IMR-90 (cell line): ENCODE data around the gene GNB2. TPM values are rescaled to one million over a fixed set of nuclear protein-coding genes. Genes with fewer than 3 reads are reported as not detected.
"Not testable (repeated sequence)": the region's sequence is repeated elsewhere in the genome, so short reads cannot be mapped to it uniquely, and the experiment has no call there.

Source experiments
- ATAC-seq: fragments of 200-7000 bp; cut with Tn5 transposase; 2 replicates; pipeline ENCODE4 v1.9.1; 2020; ENCODE audit warnings: low read depth, mild to moderate bottlenecking, moderate library complexity
- BruUV-seq: library from RNA; stranded (reverse); fragments of 400-500 nt; replicated peaks from 2 replicates; lab custom pipeline; 2021; lab: Mats Ljungman, UMichigan
- CTCF ChIA-PET: fragments of 300-600 bp; formaldehyde crosslinking; extraction: SDS; loops from one replicate; lab custom pipeline; 2021; ENCODE audit warnings: antibody characterized with exemption; lab: Yijun Ruan, JAX
- POLR2A ChIA-PET: fragments of 300-600 bp; sonication (Branson Sonifier 250); formaldehyde crosslinking; loops from one replicate; lab custom pipeline; 2022; ENCODE audit warnings: antibody characterized with exemption; ENCODE audit not compliant: unreplicated experiment; lab: Charles Lee
- DNase-seq: peaks from one replicate; pipeline ENCODE4 v3.0.0; 2013
- H2AFZ ChIP-seq: replicated peaks from 2 replicates; pipeline ENCODE3; 2013; ENCODE audit warnings: low read length, mild to moderate bottlenecking; ENCODE audit not compliant: poor library complexity
- H2AK5ac ChIP-seq: 2 replicates; pipeline ENCODE4 v1.6.1; 2013; ENCODE audit warnings: low read depth, low read length, inconsistent platforms
- H2AK9ac ChIP-seq: replicated peaks from 2 replicates; pipeline ENCODE3; 2013; ENCODE audit warnings: mild to moderate bottlenecking, low read depth, low read length, moderate library complexity; ENCODE audit not compliant: poor library complexity
- H2BK120ac ChIP-seq: 2 replicates; pipeline ENCODE4 v1.6.1; 2013; ENCODE audit warnings: low read depth, low read length, inconsistent platforms
- H2BK15ac ChIP-seq: 3 replicates; pipeline ENCODE4 v1.6.1; 2013; ENCODE audit warnings: low read depth, low read length, inconsistent platforms
- H2BK20ac ChIP-seq: 2 replicates; pipeline ENCODE4 v1.6.1; 2013; ENCODE audit warnings: low read depth, mild to moderate bottlenecking, inconsistent platforms, low read length, moderate library complexity
- H2BK5ac ChIP-seq: 2 replicates; pipeline ENCODE4 v1.6.1; 2013; ENCODE audit warnings: mild to moderate bottlenecking, low read depth, low read length, inconsistent platforms; ENCODE audit not compliant: poor library complexity, severe bottlenecking
- H3K14ac ChIP-seq: replicated peaks from 2 replicates; pipeline ENCODE4 v1.6.1; 2013; ENCODE audit warnings: low read depth, low read length, inconsistent platforms
- H3K18ac ChIP-seq: 2 replicates; pipeline ENCODE4 v1.6.1; 2013; ENCODE audit warnings: low read depth, low read length, control low read depth
- H3K23ac ChIP-seq: 2 replicates; pipeline ENCODE4 v1.6.1; 2013; ENCODE audit warnings: low read depth, low read length, inconsistent platforms
- H3K27ac ChIP-seq: 2 replicates; pipeline ENCODE4 v1.5.1; 2013; ENCODE audit warnings: mild to moderate bottlenecking, control low read depth, low read length; ENCODE audit not compliant: insufficient read depth
- H3K27me3 ChIP-seq: 2 replicates; pipeline ENCODE4 v1.6.1; 2013; ENCODE audit warnings: low read length; ENCODE audit not compliant: control insufficient read depth, insufficient read depth
- H3K36me3 ChIP-seq: 2 replicates; pipeline ENCODE4 v1.6.1; 2013; ENCODE audit warnings: low read length, mixed read lengths; ENCODE audit not compliant: control insufficient read depth, insufficient read depth
- H3K4ac ChIP-seq: 2 replicates; pipeline ENCODE4 v1.6.1; 2013; ENCODE audit warnings: low read depth, low read length, inconsistent platforms
- H3K4me1 ChIP-seq: 2 replicates; pipeline ENCODE4 v1.6.1; 2013; ENCODE audit warnings: low read length, mixed read lengths; ENCODE audit not compliant: control insufficient read depth, insufficient read depth
- H3K4me2 ChIP-seq: 2 replicates; pipeline ENCODE4 v1.6.1; 2013; ENCODE audit warnings: low read depth, mild to moderate bottlenecking, control low read depth, low read length, moderate library complexity
- H3K4me3 ChIP-seq: 2 replicates; pipeline ENCODE4 v1.5.1; 2013; ENCODE audit warnings: low read depth, mild to moderate bottlenecking, control low read depth, low read length, moderate library complexity; ENCODE audit not compliant: insufficient read depth
- H3K56ac ChIP-seq: 2 replicates; pipeline ENCODE4 v1.6.1; 2013; ENCODE audit warnings: low read length, inconsistent platforms; ENCODE audit not compliant: insufficient read depth; ENCODE audit errors: extremely low read depth
- H3K79me1 ChIP-seq, 2 experiments: 2 replicates each; pipeline ENCODE4 v1.6.1; 2013; ENCODE audit warnings: low read length in 2 of 2, inconsistent platforms in 1 of 2, low read depth in 1 of 2
- H3K9ac ChIP-seq: 2 replicates; pipeline ENCODE4 v1.6.1; 2013; ENCODE audit warnings: low read depth, low read length, control low read depth
- H3K9me1 ChIP-seq: 2 replicates; pipeline ENCODE4 v1.6.1; 2013; ENCODE audit warnings: low read length, inconsistent platforms; ENCODE audit not compliant: insufficient read depth
- H3K9me3 ChIP-seq: 2 replicates; pipeline ENCODE4 v1.6.1; 2013; ENCODE audit warnings: low read length; ENCODE audit not compliant: control insufficient read depth, insufficient read depth
- H4K20me1 ChIP-seq: 2 replicates; pipeline ENCODE4 v1.6.1; 2013; ENCODE audit warnings: low read length, inconsistent platforms; ENCODE audit not compliant: insufficient read depth
- H4K5ac ChIP-seq: 2 replicates; pipeline ENCODE4 v1.6.1; 2013; ENCODE audit warnings: mild to moderate bottlenecking, low read depth, low read length, control low read depth
- H4K8ac ChIP-seq, 2 experiments: 2 replicates each; pipeline ENCODE4 v1.6.1; 2013; ENCODE audit warnings: low read depth in 2 of 2, low read length in 2 of 2, control low read depth in 1 of 2, inconsistent platforms in 1 of 2
- H4K91ac ChIP-seq: 2 replicates; pipeline ENCODE4 v1.6.1; 2013; ENCODE audit warnings: low read depth, low read length, inconsistent platforms; ENCODE audit not compliant: insufficient read depth
- WGBS, 2 experiments: methylation state at CpG; one replicate each; pipeline versions ENCODE4 v1.1.5 to v1.1.7; 2013; ENCODE audit warnings: missing lambda C conversion rate in 2 of 2; ENCODE audit not compliant: insufficient read length in 1 of 2; ENCODE audit errors: extremely low coverage in 2 of 2; 5-methylcytosine and 5-hydroxymethylcytosine counted together
- dilution Hi-C: fragments of 300-500 bp; cut with HindIII; formaldehyde crosslinking; loops from one replicate; pipeline ENCODE4 v1.14.3; 2018; ENCODE audit warnings: low sequenced_read_pairs; ENCODE audit not compliant: unreplicated experiment
- in situ Hi-C: fragments of 300-500 bp; cut with MboI; formaldehyde crosslinking; loops from 3 replicates; pipeline ENCODE4 v1.14.3; 2019; ENCODE audit warnings: low sequenced_read_pairs, inconsistent platforms, mixed read lengths
- intact Hi-C: fragments of 100-400 bp; cut with micrococcal nuclease; formaldehyde crosslinking; loops from 2 replicates; pipeline ENCODE4 v1.10.0; 2022
- polyA plus RNA-seq, 3 experiments: library from polyadenylated mRNA; depleted of rRNA; stranded (reverse); fragments of >200 nt; gene quantifications; 2 replicates each; pipeline ENCODE4 v1.2.3, GENCODE V29; 2012; ENCODE audit warnings: low replicate concordance in 1 of 3
- total RNA-seq: library from RNA; depleted of rRNA; stranded (reverse); fragments of >200 nt; gene quantifications from 2 replicates; pipeline ENCODE4 v1.2.3, GENCODE V29; 2012

Gene GNB2
- total and polyA plus RNA-seq, 2 of the 4 experiments (the other 2 are of a cell fraction): 62.0 to 279 TPM

DNA sequence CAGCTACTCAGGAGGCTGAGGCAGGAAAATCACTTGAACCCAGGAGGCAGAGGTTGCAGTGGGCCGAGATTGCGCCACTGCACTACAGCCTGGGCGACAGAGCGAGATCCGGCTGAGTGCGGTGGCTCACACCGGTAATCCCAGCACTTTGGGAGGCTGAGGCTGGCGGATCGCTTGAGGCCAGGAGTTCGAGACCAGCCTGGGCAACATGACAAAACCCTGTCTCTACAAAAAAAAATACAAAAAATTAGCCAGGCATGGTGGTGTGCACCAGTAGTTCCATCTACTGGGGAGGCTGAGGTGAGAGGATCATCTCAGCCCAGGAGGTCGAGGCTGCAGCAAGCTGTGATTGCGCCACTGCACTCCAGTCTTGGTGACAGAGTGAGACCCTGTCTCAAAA, 4.4 kb upstream of the GNB2 start:
- H3K4me3 ChIP-seq, dilution Hi-C loops, H3K4me2 ChIP-seq: not testable (repeated sequence)

More for the DNA sequence above, 4.4 kb upstream of the GNB2 start:
- CTCF ChIA-PET, H3K4me1 ChIP-seq, H3K14ac ChIP-seq, H2BK20ac ChIP-seq, H2AK9ac ChIP-seq, H3K9me3 ChIP-seq, H3K4ac ChIP-seq, H3K27ac ChIP-seq, H3K9me1 ChIP-seq, ATAC-seq, H3K36me3 ChIP-seq, H3K9ac ChIP-seq, H2BK120ac ChIP-seq, H3K23ac ChIP-seq, H2BK15ac ChIP-seq, H3K79me1 ChIP-seq, intact Hi-C loops, H4K8ac ChIP-seq, H2AFZ ChIP-seq, DNase-seq, H3K27me3 ChIP-seq, H2AK5ac ChIP-seq, H3K18ac ChIP-seq, H4K5ac ChIP-seq, BruUV-seq, POLR2A ChIA-PET, H4K91ac ChIP-seq, H2BK5ac ChIP-seq, H4K20me1 ChIP-seq, H3K56ac ChIP-seq: not testable (repeated sequence)
- WGBS, 2 experiments: 87% methylated on average over 3 of the region's 12 CpGs; no CpG with 5 or more reads in 1 of the 2 experiments
- in situ Hi-C loops: loop anchor here (5.0 kb wide), 1 partner anchor 102 kb away; no protein-coding TSS in a partner anchor
